Gastroesophageal sphincter (tissue), 3 donors: Measurements from ENCODE around the gene SLC1A3.

ENCODE experiments used
- CTCF ChIP-seq, 4 experiments: fragments of 200-600 bp in 2 of 4; fragments of 450-650 bp in 2 of 4; sonication (generic) in 1 of 4; IDR thresholded peaks; one replicate each; pipeline ENCODE4 v1.5.1; 2017 to 2019; ENCODE audit warnings: antibody characterized with exemption in 4 of 4, mild to moderate bottlenecking in 2 of 4, moderate library complexity in 2 of 4
- POLR2A ChIP-seq, 2 donors: fragments of 450-650 bp; IDR thresholded peaks; one replicate each; pipeline ENCODE4 v1.6.1; 2017; ENCODE audit warnings: antibody characterized with exemption in 2 of 2, mild to moderate bottlenecking in 2 of 2, moderate library complexity in 1 of 2

- TF ChIP-seq CTCF (IDR thresholded peaks at IDR 0.05) (no peak), POLR2A (IDR thresholded peaks at IDR 0.05) (no peak)
Observed at GRCh38 chr5:36593867-36594266, 12.5 kb upstream of the SLC1A3 start.
